ENCODE results near the gene TAS2R39. TPM values are rescaled to one million over a fixed set of nuclear protein-coding genes. Genes with fewer than 3 reads are reported as not detected.
"Not testable (repeated sequence)": the region's sequence is repeated elsewhere in the genome, so short reads cannot be mapped to it uniquely, and the experiment has no call there.

The TAS2R39 gene
- total and polyA plus RNA-seq, 2 of the 4 experiments (the other 2 are of a cell fraction) = not detected

DNA sequence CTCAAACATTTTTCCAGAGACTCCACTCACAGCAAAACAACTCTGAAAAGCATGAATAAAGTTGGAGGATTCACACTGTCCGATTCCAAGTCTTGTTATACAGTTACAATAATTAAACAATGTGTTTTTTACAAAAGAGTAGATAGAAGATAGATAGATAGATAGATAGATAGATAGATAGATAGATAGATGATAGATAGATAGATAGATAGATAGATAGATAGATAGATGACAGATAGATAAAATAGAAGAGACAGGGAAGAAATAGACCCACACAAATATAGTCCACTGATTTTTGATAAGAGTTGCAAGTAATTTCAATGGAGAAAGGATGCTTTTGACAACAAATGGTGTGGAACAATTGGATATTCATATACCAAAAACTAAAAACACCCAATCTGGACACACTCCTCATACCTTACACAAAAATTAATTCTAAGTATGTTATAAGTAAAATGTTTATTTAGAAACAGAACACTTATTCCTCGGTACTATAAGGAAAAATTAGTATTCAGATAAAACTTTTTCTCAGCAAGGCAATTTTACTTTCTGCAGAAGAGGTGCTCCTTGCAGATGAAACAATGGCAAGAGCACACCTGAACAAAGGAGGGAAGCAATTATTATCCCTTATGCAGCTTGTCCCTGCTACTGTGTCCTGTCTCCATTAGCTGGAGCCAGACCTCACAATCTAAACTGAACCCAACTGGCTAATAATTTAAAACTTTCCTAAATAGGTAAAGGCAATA, 5.7 kb upstream of the TAS2R39 start:
- no peak overlapping the region for H2BK120ac ChIP-seq (ENCODE audit: low read depth, low read length)
- H3K27me3 ChIP-seq (ENCODE audit: control insufficient read depth, insufficient read depth, low read length) = no peaks in the 10 kb centered on the region
- no peak overlapping the region for H2BK20ac ChIP-seq (ENCODE audit: low read depth, low read length)
- H3K9me3 ChIP-seq (ENCODE audit: control insufficient read depth, insufficient read depth, low read length) = 0 out of 2 replicates have a peak, but pooled peaks cover 2% of the 10 kb centered on the region
- CTCF ChIA-PET = no interaction called here
- H3K14ac ChIP-seq (replicated peaks; ENCODE audit: low read depth, low read length) = no peak overlapping the region
- no peak overlapping the region for H2BK15ac ChIP-seq (ENCODE audit: low read depth, low read length)
- H4K91ac ChIP-seq (ENCODE audit: insufficient read depth, low read depth, low read length) = no peak overlapping the region
- DNase-seq (no peak), ATAC-seq (ENCODE audit: low read depth) (no peak)
- no peaks in the 10 kb centered on the region for H3K79me1 ChIP-seq (ENCODE audit: low read depth in 1 of 2, low read length in 2 of 2)
- no peak overlapping the region for H3K27ac ChIP-seq (ENCODE audit: insufficient read depth, low read length)
- BruUV-seq (replicated peaks) = no TSS peak
- in situ Hi-C loops (cut with MboI; ENCODE audit: low sequenced_read_pairs) (no loop called here), dilution Hi-C loops (cut with HindIII; ENCODE audit: low sequenced_read_pairs, unreplicated experiment) (no loop called here), intact Hi-C loops (cut with micrococcal nuclease) (no loop called here)
- no peak overlapping the region for H3K4me2 ChIP-seq (ENCODE audit: low read depth, low read length)
- no peak overlapping the region for H3K4me3 ChIP-seq (ENCODE audit: insufficient read depth, low read depth, low read length)
- no peak overlapping the region for H4K8ac ChIP-seq (ENCODE audit: low read depth in 2 of 2, low read length in 2 of 2)
- no peaks in the 10 kb centered on the region for H3K4me1 ChIP-seq (ENCODE audit: control insufficient read depth, insufficient read depth, low read length)
- no peak overlapping the region for H3K4ac ChIP-seq (ENCODE audit: low read depth, low read length)
- no peak overlapping the region for H3K56ac ChIP-seq (ENCODE audit: extremely low read depth, insufficient read depth, low read length)
- POLR2A ChIA-PET (ENCODE audit: unreplicated experiment) = no interaction called here
- no peak overlapping the region for H2AFZ ChIP-seq (replicated peaks; ENCODE audit: low read length, poor library complexity)
- no CpG with 5 or more reads among the region's 2 CpGs for WGBS, 2 experiments (ENCODE audit: extremely low coverage in 2 of 2, insufficient read length in 1 of 2)
- no peak overlapping the region for H4K5ac ChIP-seq (ENCODE audit: low read depth, low read length)
- no peaks in the 10 kb centered on the region for H4K20me1 ChIP-seq (ENCODE audit: insufficient read depth, low read length)
- H2AK9ac ChIP-seq (replicated peaks; ENCODE audit: low read depth, low read length, poor library complexity) = no peak overlapping the region
- no peak for TF ChIP-seq RAD21 (IDR thresholded peaks at IDR 0.05; ENCODE audit: low read length)
- TF ChIP-seq CEBPB (IDR thresholded peaks at IDR 0.05; ENCODE audit: low read depth, low read length) = no peak
- no peak for TF ChIP-seq BHLHE40 (IDR thresholded peaks at IDR 0.05; ENCODE audit: low read depth, low read length)
- TF ChIP-seq CHD1 (IDR thresholded peaks at IDR 0.05; ENCODE audit: low read depth, low read length) = no peak
- no peak for TF ChIP-seq NFE2L2 (IDR thresholded peaks at IDR 0.05; ENCODE audit: low read depth, low read length)
- no peak for TF ChIP-seq POLR2A (IDR thresholded peaks at IDR 0.05; ENCODE audit: low read depth, low read length)
- no peak for TF ChIP-seq MAZ (IDR thresholded peaks at IDR 0.05; ENCODE audit: borderline replicate concordance, low read depth, low read length)
- TF ChIP-seq, protein P1, sequence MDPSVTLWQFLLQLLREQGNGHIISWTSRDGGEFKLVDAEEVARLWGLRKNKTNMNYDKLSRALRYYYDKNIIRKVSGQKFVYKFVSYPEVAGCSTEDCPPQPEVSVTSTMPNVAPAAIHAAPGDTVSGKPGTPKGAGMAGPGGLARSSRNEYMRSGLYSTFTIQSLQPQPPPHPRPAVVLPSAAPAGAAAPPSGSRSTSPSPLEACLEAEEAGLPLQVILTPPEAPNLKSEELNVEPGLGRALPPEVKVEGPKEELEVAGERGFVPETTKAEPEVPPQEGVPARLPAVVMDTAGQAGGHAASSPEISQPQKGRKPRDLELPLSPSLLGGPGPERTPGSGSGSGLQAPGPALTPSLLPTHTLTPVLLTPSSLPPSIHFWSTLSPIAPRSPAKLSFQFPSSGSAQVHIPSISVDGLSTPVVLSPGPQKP (IDR thresholded peaks at IDR 0.05; ENCODE audit: borderline replicate concordance, low read depth, low read length) = no peak
- H3K18ac ChIP-seq (ENCODE audit: low read depth, low read length) = no peak overlapping the region
- no peak overlapping the region for H2BK5ac ChIP-seq (ENCODE audit: low read depth, low read length, poor library complexity, severe bottlenecking)
- H3K36me3 ChIP-seq (ENCODE audit: control insufficient read depth, insufficient read depth, low read length) = no peaks in the 10 kb centered on the region
- H3K23ac ChIP-seq (ENCODE audit: low read depth, low read length) = no peak overlapping the region
- H3K9ac ChIP-seq (ENCODE audit: low read depth, low read length) = no peak overlapping the region
- no peaks in the 10 kb centered on the region for H3K9me1 ChIP-seq (ENCODE audit: insufficient read depth, low read length)
- no peak overlapping the region for H2AK5ac ChIP-seq (ENCODE audit: low read depth, low read length)

GRCh38 chr7:143180771-143181170, 2.4 kb upstream of the TAS2R39 start:
- H3K56ac ChIP-seq (ENCODE audit: extremely low read depth, insufficient read depth, low read length); H3K4me1 ChIP-seq (ENCODE audit: control insufficient read depth, insufficient read depth, low read length); H2BK5ac ChIP-seq (ENCODE audit: low read depth, low read length, poor library complexity, severe bottlenecking); H2BK15ac ChIP-seq (ENCODE audit: low read depth, low read length); H3K18ac ChIP-seq (ENCODE audit: low read depth, low read length); H2BK20ac ChIP-seq (ENCODE audit: low read depth, low read length); H3K9me1 ChIP-seq (ENCODE audit: insufficient read depth, low read length); in situ Hi-C loops (cut with MboI; ENCODE audit: low sequenced_read_pairs); H4K91ac ChIP-seq (ENCODE audit: insufficient read depth, low read depth, low read length); H2AK5ac ChIP-seq (ENCODE audit: low read depth, low read length); H3K9ac ChIP-seq (ENCODE audit: low read depth, low read length); H3K36me3 ChIP-seq (ENCODE audit: control insufficient read depth, insufficient read depth, low read length); H3K27ac ChIP-seq (ENCODE audit: insufficient read depth, low read length); H3K14ac ChIP-seq (replicated peaks; ENCODE audit: low read depth, low read length); H2AK9ac ChIP-seq (replicated peaks; ENCODE audit: low read depth, low read length, poor library complexity); POLR2A ChIA-PET (ENCODE audit: unreplicated experiment); H3K4me3 ChIP-seq (ENCODE audit: insufficient read depth, low read depth, low read length); dilution Hi-C loops (cut with HindIII; ENCODE audit: low sequenced_read_pairs, unreplicated experiment); H3K4ac ChIP-seq (ENCODE audit: low read depth, low read length); H4K20me1 ChIP-seq (ENCODE audit: insufficient read depth, low read length); H3K27me3 ChIP-seq (ENCODE audit: control insufficient read depth, insufficient read depth, low read length); intact Hi-C loops (cut with micrococcal nuclease); H2AFZ ChIP-seq (replicated peaks; ENCODE audit: low read length, poor library complexity); H3K4me2 ChIP-seq (ENCODE audit: low read depth, low read length); H3K9me3 ChIP-seq (ENCODE audit: control insufficient read depth, insufficient read depth, low read length); H4K8ac ChIP-seq (ENCODE audit: low read depth in 2 of 2, low read length in 2 of 2); CTCF ChIA-PET; H3K79me1 ChIP-seq (ENCODE audit: low read depth in 1 of 2, low read length in 2 of 2); H2BK120ac ChIP-seq (ENCODE audit: low read depth, low read length); H3K23ac ChIP-seq (ENCODE audit: low read depth, low read length); H4K5ac ChIP-seq (ENCODE audit: low read depth, low read length); ATAC-seq (ENCODE audit: low read depth); DNase-seq; BruUV-seq (replicated peaks): not testable (repeated sequence)
- WGBS, 2 experiments (ENCODE audit: extremely low coverage in 2 of 2, insufficient read length in 1 of 2) = no CpG with 5 or more reads among the region's 4 CpGs
